ENCODE measurements around the gene DDX28. TPM values are rescaled to one million over a fixed set of nuclear protein-coding genes. Genes with fewer than 3 reads are reported as not detected.

The DDX28 gene
- total and polyA plus RNA-seq, 2 of the 4 experiments (the other 2 are of a cell fraction), result 9.2 to 10.0 TPM

DNA sequence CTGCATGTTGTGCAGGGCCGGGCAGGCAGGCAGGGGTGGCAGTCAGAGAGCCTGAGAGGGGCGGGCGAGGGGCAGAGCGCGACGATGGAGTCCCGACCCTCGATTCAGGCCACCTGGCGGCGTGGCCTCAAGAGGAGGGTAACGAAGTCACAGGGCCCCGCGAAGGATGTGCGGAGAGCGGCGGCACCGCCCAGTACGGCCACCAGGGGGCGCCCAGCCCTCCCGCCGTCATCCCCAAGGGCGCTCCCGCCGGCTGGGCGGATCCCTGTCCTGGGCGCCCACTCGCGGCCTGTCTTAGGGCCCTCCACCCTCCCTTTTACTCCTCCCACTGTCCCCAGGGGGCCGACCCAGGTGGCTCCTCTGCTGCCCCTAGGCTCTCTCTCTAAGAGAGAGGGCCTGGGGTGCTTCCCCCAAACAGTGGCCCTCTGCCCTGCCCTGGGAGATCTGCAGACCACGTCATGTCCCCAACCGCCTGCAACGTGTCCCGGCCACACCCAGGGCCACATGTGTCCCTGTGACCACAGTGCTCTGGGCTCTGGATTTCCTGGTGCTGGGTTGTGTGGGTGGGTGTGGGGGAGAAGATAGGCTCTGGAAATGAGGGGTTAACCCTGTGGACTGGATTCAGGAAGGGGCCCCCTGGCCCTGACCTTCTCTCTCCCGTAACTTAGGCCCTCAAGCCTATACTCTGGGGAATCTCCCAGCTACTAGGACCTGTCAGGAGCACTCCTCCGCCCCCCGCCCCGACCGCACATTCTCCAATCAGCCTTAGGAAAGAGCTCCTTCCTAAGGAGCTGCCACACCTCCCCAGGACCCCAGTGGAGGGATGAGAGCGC is 29.6 kb downstream of the DDX28 start:
- no peaks in the 10 kb centered on the region for H3K9me3 ChIP-seq (ENCODE audit: control insufficient read depth, insufficient read depth, low read length)
- in situ Hi-C loops (cut with MboI; ENCODE audit: low sequenced_read_pairs) (no loop called here), intact Hi-C loops (cut with micrococcal nuclease) (loop anchor here (1.0 kb wide), 2 partner anchors 47 to 236 kb away; no protein-coding TSS in a partner anchor), dilution Hi-C loops (cut with HindIII; ENCODE audit: low sequenced_read_pairs, unreplicated experiment) (no loop called here)
- H3K14ac ChIP-seq (replicated peaks; ENCODE audit: low read depth, low read length), result no peak overlapping the region; the same call in 1 of the 2 replicates
- ATAC-seq (ENCODE audit: low read depth) (peak; percentile 100), DNase-seq (peak; percentile 47)
- 4% methylated on average over 8 of the region's 39 CpGs; no CpG with 5 or more reads in 1 of the 2 experiments for WGBS, 2 experiments (ENCODE audit: extremely low coverage in 2 of 2, insufficient read length in 1 of 2)
- H4K5ac ChIP-seq (ENCODE audit: low read depth, low read length), result peak overlapping the region; percentile 54
- no peaks in the 10 kb centered on the region for H3K36me3 ChIP-seq (ENCODE audit: control insufficient read depth, insufficient read depth, low read length)
- H3K4me2 ChIP-seq (ENCODE audit: low read depth, low read length), result peak overlapping the region; percentile 63
- H3K9me1 ChIP-seq (ENCODE audit: insufficient read depth, low read length), result no peaks in the 10 kb centered on the region; the same call in 1 of the 2 replicates
- no TSS peak for BruUV-seq (replicated peaks)
- no peaks in the 10 kb centered on the region; the same call in 1 of the 2 replicates for H4K20me1 ChIP-seq (ENCODE audit: insufficient read depth, low read length)
- H3K18ac ChIP-seq (ENCODE audit: low read depth, low read length), result no peak overlapping the region
- peak overlapping the region; percentile 70 for H4K91ac ChIP-seq (ENCODE audit: insufficient read depth, low read depth, low read length)
- no peak overlapping the region; the same call in 2 of the 3 replicates for H2BK15ac ChIP-seq (ENCODE audit: low read depth, low read length)
- peak overlapping the region; percentile 79 to 83 for H4K8ac ChIP-seq (ENCODE audit: low read depth in 2 of 2, low read length in 2 of 2)
- no peak overlapping the region for H3K27ac ChIP-seq (ENCODE audit: insufficient read depth, low read length)
- no peak overlapping the region for H3K9ac ChIP-seq (ENCODE audit: low read depth, low read length)
- POLR2A ChIA-PET (ENCODE audit: unreplicated experiment), result interaction anchor here (0.5 kb wide), 1 partner anchor 250 kb away, joined by 6 read pairs; no protein-coding TSS in a partner anchor
- peak overlapping the region; percentile 94 for H2AK9ac ChIP-seq (replicated peaks; ENCODE audit: low read depth, low read length, poor library complexity)
- H2BK120ac ChIP-seq (ENCODE audit: low read depth, low read length), result no peak overlapping the region
- peak overlapping the region; percentile 54 for H3K4ac ChIP-seq (ENCODE audit: low read depth, low read length)
- H2BK20ac ChIP-seq (ENCODE audit: low read depth, low read length), result no peak overlapping the region
- no peak overlapping the region for H2BK5ac ChIP-seq (ENCODE audit: low read depth, low read length, poor library complexity, severe bottlenecking)
- H3K4me1 ChIP-seq (ENCODE audit: control insufficient read depth, insufficient read depth, low read length), result peaks cover 4% of the 10 kb centered on the region; the same call in 1 of the 2 replicates
- H3K27me3 ChIP-seq (ENCODE audit: control insufficient read depth, insufficient read depth, low read length), result peaks cover 5% of the 10 kb centered on the region; the same call in 1 of the 2 replicates
- no peak overlapping the region for H3K4me3 ChIP-seq (ENCODE audit: insufficient read depth, low read depth, low read length)
- no peak overlapping the region for H3K23ac ChIP-seq (ENCODE audit: low read depth, low read length)
- peak overlapping the region; percentile 94 for H2AFZ ChIP-seq (replicated peaks; ENCODE audit: low read length, poor library complexity)
- CTCF ChIA-PET, result no interaction called here
- peak overlapping the region; percentile 85 for H2AK5ac ChIP-seq (ENCODE audit: low read depth, low read length)
- H3K56ac ChIP-seq (ENCODE audit: extremely low read depth, insufficient read depth, low read length), result no peak overlapping the region
- H3K79me1 ChIP-seq (ENCODE audit: low read depth in 1 of 2, low read length in 2 of 2), result no peaks in the 10 kb centered on the region
- TF ChIP-seq RAD21 (IDR thresholded peaks at IDR 0.05; ENCODE audit: low read length), result peak; percentile 70
- no peak for TF ChIP-seq POLR2A (IDR thresholded peaks at IDR 0.05; ENCODE audit: low read depth, low read length)
- TF ChIP-seq FOS (IDR thresholded peaks at IDR 0.05; ENCODE audit: low read depth, low read length), result no peak
- no peak for TF ChIP-seq RFX5 (IDR thresholded peaks at IDR 0.05; ENCODE audit: low read depth, low read length)
- TF ChIP-seq, protein P1, sequence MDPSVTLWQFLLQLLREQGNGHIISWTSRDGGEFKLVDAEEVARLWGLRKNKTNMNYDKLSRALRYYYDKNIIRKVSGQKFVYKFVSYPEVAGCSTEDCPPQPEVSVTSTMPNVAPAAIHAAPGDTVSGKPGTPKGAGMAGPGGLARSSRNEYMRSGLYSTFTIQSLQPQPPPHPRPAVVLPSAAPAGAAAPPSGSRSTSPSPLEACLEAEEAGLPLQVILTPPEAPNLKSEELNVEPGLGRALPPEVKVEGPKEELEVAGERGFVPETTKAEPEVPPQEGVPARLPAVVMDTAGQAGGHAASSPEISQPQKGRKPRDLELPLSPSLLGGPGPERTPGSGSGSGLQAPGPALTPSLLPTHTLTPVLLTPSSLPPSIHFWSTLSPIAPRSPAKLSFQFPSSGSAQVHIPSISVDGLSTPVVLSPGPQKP (IDR thresholded peaks at IDR 0.05; ENCODE audit: borderline replicate concordance, low read depth, low read length), result no peak
- TF ChIP-seq, protein P2, sequence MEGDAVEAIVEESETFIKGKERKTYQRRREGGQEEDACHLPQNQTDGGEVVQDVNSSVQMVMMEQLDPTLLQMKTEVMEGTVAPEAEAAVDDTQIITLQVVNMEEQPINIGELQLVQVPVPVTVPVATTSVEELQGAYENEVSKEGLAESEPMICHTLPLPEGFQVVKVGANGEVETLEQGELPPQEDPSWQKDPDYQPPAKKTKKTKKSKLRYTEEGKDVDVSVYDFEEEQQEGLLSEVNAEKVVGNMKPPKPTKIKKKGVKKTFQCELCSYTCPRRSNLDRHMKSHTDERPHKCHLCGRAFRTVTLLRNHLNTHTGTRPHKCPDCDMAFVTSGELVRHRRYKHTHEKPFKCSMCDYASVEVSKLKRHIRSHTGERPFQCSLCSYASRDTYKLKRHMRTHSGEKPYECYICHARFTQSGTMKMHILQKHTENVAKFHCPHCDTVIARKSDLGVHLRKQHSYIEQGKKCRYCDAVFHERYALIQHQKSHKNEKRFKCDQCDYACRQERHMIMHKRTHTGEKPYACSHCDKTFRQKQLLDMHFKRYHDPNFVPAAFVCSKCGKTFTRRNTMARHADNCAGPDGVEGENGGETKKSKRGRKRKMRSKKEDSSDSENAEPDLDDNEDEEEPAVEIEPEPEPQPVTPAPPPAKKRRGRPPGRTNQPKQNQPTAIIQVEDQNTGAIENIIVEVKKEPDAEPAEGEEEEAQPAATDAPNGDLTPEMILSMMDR (conservative IDR thresholded peaks at IDR 0.05; ENCODE audit: low read depth, low read length), result peak; percentile 94
- no peak for TF ChIP-seq MXI1 (IDR thresholded peaks at IDR 0.05; ENCODE audit: borderline replicate concordance, low read depth, low read length)
- peak; percentile 68; the same call in 1 of the 2 replicates for TF ChIP-seq MAZ (IDR thresholded peaks at IDR 0.05; ENCODE audit: borderline replicate concordance, low read depth, low read length)
- TF ChIP-seq SMC3 (IDR thresholded peaks at IDR 0.05; ENCODE audit: low read depth, low read length), result peak; percentile 89
- TF ChIP-seq CEBPB (IDR thresholded peaks at IDR 0.05; ENCODE audit: low read depth, low read length), result no peak
- TF ChIP-seq BHLHE40 (IDR thresholded peaks at IDR 0.05; ENCODE audit: low read depth, low read length), result no peak
- no peak for TF ChIP-seq MAFK (IDR thresholded peaks at IDR 0.05; ENCODE audit: low read depth, low read length)
- TF ChIP-seq CHD1 (IDR thresholded peaks at IDR 0.05; ENCODE audit: low read depth, low read length), result no peak
- TF ChIP-seq, protein P3, sequence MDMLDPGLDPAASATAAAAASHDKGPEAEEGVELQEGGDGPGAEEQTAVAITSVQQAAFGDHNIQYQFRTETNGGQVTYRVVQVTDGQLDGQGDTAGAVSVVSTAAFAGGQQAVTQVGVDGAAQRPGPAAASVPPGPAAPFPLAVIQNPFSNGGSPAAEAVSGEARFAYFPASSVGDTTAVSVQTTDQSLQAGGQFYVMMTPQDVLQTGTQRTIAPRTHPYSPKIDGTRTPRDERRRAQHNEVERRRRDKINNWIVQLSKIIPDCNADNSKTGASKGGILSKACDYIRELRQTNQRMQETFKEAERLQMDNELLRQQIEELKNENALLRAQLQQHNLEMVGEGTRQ (IDR thresholded peaks at IDR 0.05; ENCODE audit: low read depth, low read length), result no peak
